Endothelial cell of umbilical vein (primary cell): ENCODE measurements around the gene DNAJB9. TPM values are rescaled to one million over a fixed set of nuclear protein-coding genes. Genes with fewer than 3 reads are reported as not detected.

Experiments
- BruUV-seq: library from RNA; stranded (reverse); fragments of 400-500 nt; replicated peaks from 2 replicates; lab custom pipeline; 2021; lab: Mats Ljungman, UMichigan
- CTCF ChIA-PET: fragments of 300-600, 350-600 bp; sonication (Branson Sonifier 250); formaldehyde crosslinking; loops from one replicate; lab custom pipeline; 2021; ENCODE audit warnings: antibody characterized with exemption, inconsistent platforms; lab: Charles Lee
- POLR2A ChIA-PET: fragments of 300-600, 350-600 bp; sonication (Branson Sonifier 250); formaldehyde crosslinking; loops from one replicate; lab custom pipeline; 2021; ENCODE audit warnings: antibody characterized with exemption, inconsistent platforms; lab: Charles Lee
- DNase-seq: peaks from one replicate; pipeline ENCODE4 v3.0.0-alpha.2; 2011; ENCODE audit warnings: low read depth, low spot score
- FAIRE-seq: peaks from 2 replicates; lab custom pipeline; 2011; peaks lifted over from hg19 to GRCh38; lab: Jason Lieb, UNC
- H2AFZ ChIP-seq: 2 replicates; pipeline ENCODE4 v1.6.0; 2012; ENCODE audit warnings: low read depth, low read length, control low read depth, inconsistent platforms
- H3K27ac ChIP-seq: 2 replicates; pipeline ENCODE4 v1.5.1; 2011; ENCODE audit warnings: low read depth, mild to moderate bottlenecking, control low read depth, low read length, moderate library complexity; ENCODE audit not compliant: insufficient read depth
- H3K27me3 ChIP-seq, 2 experiments: 2 replicates each; pipeline versions ENCODE4 v1.6.0 to v1.6.1; 2011; ENCODE audit warnings: low read length in 2 of 2, mixed read lengths in 1 of 2; ENCODE audit not compliant: control insufficient read depth in 2 of 2, insufficient read depth in 2 of 2
- H3K36me3 ChIP-seq, 2 experiments: 2 replicates in 1 of 2; 3 replicates in 1 of 2; pipeline ENCODE4 v1.5.1; 2011; ENCODE audit warnings: low read length in 2 of 2, mild to moderate bottlenecking in 1 of 2, moderate library complexity in 1 of 2; ENCODE audit not compliant: control insufficient read depth in 2 of 2, insufficient read depth in 2 of 2; ENCODE audit errors: extremely low read depth in 1 of 2
- H3K4me1 ChIP-seq: 3 replicates; pipeline ENCODE4 v1.5.1; 2011; ENCODE audit warnings: mild to moderate bottlenecking, low read length; ENCODE audit not compliant: control insufficient read depth, insufficient read depth; ENCODE audit errors: extremely low read depth
- H3K4me2 ChIP-seq: 2 replicates; pipeline ENCODE4 v1.6.1; 2011; ENCODE audit warnings: low read length, control low read depth, mixed read lengths; ENCODE audit not compliant: insufficient read depth
- H3K4me3 ChIP-seq, 3 experiments: fragments of 200-600 bp in 1 of 3; sonication (generic), shearing (Covaris generic) in 1 of 3; replicated peaks in 1 of 3; 2 replicates each; pipeline ENCODE4 v1.5.1; 2011 to 2016; ENCODE audit warnings: control low read depth in 3 of 3, low read length in 3 of 3, mild to moderate bottlenecking in 2 of 3, inconsistent platforms in 1 of 3, low read depth in 1 of 3, moderate library complexity in 1 of 3; ENCODE audit not compliant: insufficient read depth in 1 of 3
- H3K79me2 ChIP-seq: 2 replicates; pipeline ENCODE4 v1.6.0; 2012; ENCODE audit warnings: low read length, inconsistent platforms; ENCODE audit not compliant: control insufficient read depth, insufficient read depth
- H3K9ac ChIP-seq: replicated peaks from 2 replicates; pipeline ENCODE3; 2011; ENCODE audit warnings: low read length, control low read depth; ENCODE audit not compliant: insufficient read depth; ENCODE audit errors: extremely low read depth
- H3K9me1 ChIP-seq: replicated peaks from 3 replicates; pipeline ENCODE4 v1.6.0; 2011; ENCODE audit warnings: mild to moderate bottlenecking, low read length; ENCODE audit not compliant: control insufficient read depth, insufficient read depth; ENCODE audit errors: extremely low read depth
- H3K9me3 ChIP-seq: replicated peaks from 2 replicates; pipeline ENCODE4 v1.5.1; 2012; ENCODE audit warnings: low read length, inconsistent platforms; ENCODE audit not compliant: control insufficient read depth, insufficient read depth
- H4K20me1 ChIP-seq: replicated peaks from 2 replicates; pipeline ENCODE3; 2011; ENCODE audit warnings: mild to moderate bottlenecking, low read length; ENCODE audit not compliant: control insufficient read depth, insufficient read depth; ENCODE audit errors: extremely low read depth
- EZH2 ChIP-seq: IDR thresholded peaks from 2 replicates; pipeline ENCODE4 v1.6.1; 2012; ENCODE audit warnings: borderline replicate concordance, low read depth, mild to moderate bottlenecking, moderate library complexity, low read length, inconsistent platforms; ENCODE audit not compliant: severe bottlenecking
- FOS ChIP-seq: IDR thresholded peaks from 2 replicates; pipeline ENCODE4 v1.6.1; 2011; ENCODE audit warnings: mild to moderate bottlenecking, low read length, moderate library complexity, borderline replicate concordance; ENCODE audit not compliant: insufficient read depth
- GATA2 ChIP-seq: IDR thresholded peaks from 2 replicates; pipeline ENCODE4 v1.7.0; 2011; ENCODE audit warnings: low read depth, mild to moderate bottlenecking, moderate library complexity, mixed read lengths, low read length; ENCODE audit not compliant: insufficient read length, insufficient read depth
- JUN ChIP-seq: IDR thresholded peaks from 2 replicates; pipeline ENCODE4 v1.6.1; 2011; ENCODE audit warnings: borderline replicate concordance, low read depth; ENCODE audit not compliant: insufficient read length, insufficient read depth
- MAX ChIP-seq: IDR thresholded peaks from 2 replicates; pipeline ENCODE4 v1.6.1; 2011; ENCODE audit not compliant: insufficient read depth, insufficient read length
- MYC ChIP-seq: IDR thresholded peaks from one replicate; pipeline ENCODE4 v1.6.1; 2011; ENCODE audit warnings: mild to moderate bottlenecking, low read depth, low read length
- POLR2A ChIP-seq: IDR thresholded peaks from 2 replicates; pipeline ENCODE4 v1.6.1; 2012; ENCODE audit warnings: low read depth, mild to moderate bottlenecking, control low read depth, low read length
- POLR2AphosphoS5 ChIP-seq: IDR thresholded peaks from 2 replicates; pipeline ENCODE4 v1.6.1; 2012; ENCODE audit warnings: low read depth, mild to moderate bottlenecking, control low read depth, low read length, moderate library complexity; ENCODE audit not compliant: insufficient read depth
- dilution Hi-C: fragments of 300-500 bp; cut with MboI; formaldehyde crosslinking; loops from one replicate; pipeline ENCODE4 v1.15.0; 2019; ENCODE audit warnings: low sequenced_read_pairs; ENCODE audit not compliant: extremely low pct_ligation_motif_present
- intact Hi-C: fragments of 100-400 bp; cut with micrococcal nuclease; formaldehyde crosslinking; loops from one replicate; pipeline ENCODE4 v1.10.0; 2022
- polyA plus RNA-seq, 4 experiments: library from polyadenylated mRNA; depleted of rRNA in 3 of 4; stranded (reverse) in 3 of 4; unstranded in 1 of 4; fragments of >200 nt; gene quantifications; 2 replicates each; pipeline versions ENCODE4 v1.2.1 to v1.2.3, GENCODE V29; 2011 to 2012; ENCODE audit warnings: missing spikeins in 1 of 4
- total RNA-seq: library from RNA; stranded (reverse); gene quantifications from 2 replicates; pipeline ENCODE4 v1.2.3, GENCODE V29; 2021
- TF ChIP-seq, protein P1 (sequence below), 2 donors: IDR thresholded peaks; 1 replicate in 1 of 2; 2 replicates in 1 of 2; pipeline ENCODE4 v1.5.1; 2011; ENCODE audit warnings: low read length in 2 of 2, mild to moderate bottlenecking in 2 of 2, moderate library complexity in 2 of 2, control low read depth in 1 of 2, inconsistent platforms in 1 of 2, low read depth in 1 of 2; ENCODE audit not compliant: insufficient read depth in 1 of 2; ENCODE audit errors: extremely low read depth in 1 of 2

The DNAJB9 gene
- total and polyA plus RNA-seq, 2 donors (not counting 3 experiments of a cell fraction or from before 2014, with no cell fraction given): 11.7 to 11.9 TPM

DNA sequence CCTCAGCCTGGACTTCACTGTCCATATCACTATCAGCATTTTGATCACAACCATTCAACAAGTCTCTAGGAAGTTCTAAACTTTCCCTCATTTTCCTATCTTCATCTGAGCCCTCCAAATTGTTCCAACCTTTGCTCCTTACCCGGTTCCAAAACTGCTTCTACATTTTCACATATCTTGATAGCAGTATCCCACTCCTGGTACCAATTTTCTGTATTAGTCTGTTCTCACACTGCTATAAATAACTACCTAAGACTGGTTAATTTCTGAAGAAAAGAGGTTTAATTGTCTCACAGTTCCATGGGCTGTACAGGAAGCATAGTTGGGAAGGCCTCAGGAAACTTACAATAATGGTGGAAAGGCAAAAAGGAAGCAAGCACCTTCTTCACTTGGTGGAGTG, 12.1 kb upstream of the DNAJB9 start:
- H3K4me3 ChIP-seq: no peak overlapping the region
- H3K9me3 ChIP-seq: peaks cover 2% of the 10 kb centered on the region
- no TSS peak for BruUV-seq
- TF ChIP-seq POLR2A (no peak), EZH2 (no peak), FOS (no peak), GATA2 (no peak), MAX (no peak), POLR2AphosphoS5 (no peak), MYC (no peak), JUN (no peak)
- TF ChIP-seq, protein P1, sequence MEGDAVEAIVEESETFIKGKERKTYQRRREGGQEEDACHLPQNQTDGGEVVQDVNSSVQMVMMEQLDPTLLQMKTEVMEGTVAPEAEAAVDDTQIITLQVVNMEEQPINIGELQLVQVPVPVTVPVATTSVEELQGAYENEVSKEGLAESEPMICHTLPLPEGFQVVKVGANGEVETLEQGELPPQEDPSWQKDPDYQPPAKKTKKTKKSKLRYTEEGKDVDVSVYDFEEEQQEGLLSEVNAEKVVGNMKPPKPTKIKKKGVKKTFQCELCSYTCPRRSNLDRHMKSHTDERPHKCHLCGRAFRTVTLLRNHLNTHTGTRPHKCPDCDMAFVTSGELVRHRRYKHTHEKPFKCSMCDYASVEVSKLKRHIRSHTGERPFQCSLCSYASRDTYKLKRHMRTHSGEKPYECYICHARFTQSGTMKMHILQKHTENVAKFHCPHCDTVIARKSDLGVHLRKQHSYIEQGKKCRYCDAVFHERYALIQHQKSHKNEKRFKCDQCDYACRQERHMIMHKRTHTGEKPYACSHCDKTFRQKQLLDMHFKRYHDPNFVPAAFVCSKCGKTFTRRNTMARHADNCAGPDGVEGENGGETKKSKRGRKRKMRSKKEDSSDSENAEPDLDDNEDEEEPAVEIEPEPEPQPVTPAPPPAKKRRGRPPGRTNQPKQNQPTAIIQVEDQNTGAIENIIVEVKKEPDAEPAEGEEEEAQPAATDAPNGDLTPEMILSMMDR (IDR thresholded peaks at IDR 0.05; ENCODE audit: extremely low read depth in 1 of 2, insufficient read depth in 1 of 2, low read depth in 1 of 2, low read length in 2 of 2): no peak
- H3K9me1 ChIP-seq: no peaks in the 10 kb centered on the region
- DNase-seq: no peak
- no peak overlapping the region for H3K4me2 ChIP-seq
- H3K27ac ChIP-seq: no peak overlapping the region
- no peaks in the 10 kb centered on the region for H3K4me1 ChIP-seq
- FAIRE-seq: no peak
- ChIA-PET POLR2A (no interaction called here), CTCF (no interaction called here)
- no peaks in the 10 kb centered on the region for H4K20me1 ChIP-seq
- H3K36me3 ChIP-seq: no peaks in the 10 kb centered on the region
- H2AFZ ChIP-seq: no peak overlapping the region
- no peak overlapping the region for H3K9ac ChIP-seq
- dilution Hi-C loops (no loop called here), intact Hi-C loops (no loop called here)
- no peaks in the 10 kb centered on the region for H3K79me2 ChIP-seq
- no peaks in the 10 kb centered on the region for H3K27me3 ChIP-seq
